ENCODE results near the gene CERS1.
A peak's percentile ranks its signal among the peaks of the same experiment; 100 is the strongest.

Gene CERS1

DNA sequence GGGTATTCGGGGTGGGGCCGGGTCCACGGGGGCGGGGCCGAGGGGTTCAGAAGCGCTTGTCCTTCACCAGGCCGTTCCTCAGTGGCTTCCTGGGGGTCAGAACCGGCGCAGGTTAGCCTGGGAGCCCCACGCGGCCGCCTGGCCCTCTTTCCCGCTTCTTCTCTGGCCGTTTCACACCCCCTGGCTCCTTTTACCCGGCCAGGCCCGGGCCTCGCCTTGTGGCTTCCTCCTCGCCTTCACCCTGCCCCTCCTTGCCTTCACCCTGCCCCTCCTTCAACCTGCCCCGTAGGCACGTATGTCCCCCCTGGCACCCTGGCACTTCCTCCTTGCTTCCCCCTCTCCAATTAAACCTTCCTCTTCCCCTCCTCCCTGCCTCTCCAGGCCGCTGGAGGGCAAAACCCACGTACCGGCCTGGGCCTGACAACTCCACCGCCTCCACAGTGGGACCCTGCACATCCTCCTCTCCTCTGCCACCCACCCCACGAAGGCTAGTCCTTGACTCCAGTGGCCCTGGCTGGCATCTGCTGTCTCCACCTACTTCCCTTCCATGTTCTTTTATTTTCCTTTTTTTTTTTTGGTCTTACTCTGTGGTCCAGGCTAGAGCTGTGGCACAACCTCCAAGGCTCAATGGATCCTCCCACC is 25.3 kb downstream of the CERS1 start:
- DNase-seq (ENCODE audit: low read depth in 2 of 2): no peak

DNA sequence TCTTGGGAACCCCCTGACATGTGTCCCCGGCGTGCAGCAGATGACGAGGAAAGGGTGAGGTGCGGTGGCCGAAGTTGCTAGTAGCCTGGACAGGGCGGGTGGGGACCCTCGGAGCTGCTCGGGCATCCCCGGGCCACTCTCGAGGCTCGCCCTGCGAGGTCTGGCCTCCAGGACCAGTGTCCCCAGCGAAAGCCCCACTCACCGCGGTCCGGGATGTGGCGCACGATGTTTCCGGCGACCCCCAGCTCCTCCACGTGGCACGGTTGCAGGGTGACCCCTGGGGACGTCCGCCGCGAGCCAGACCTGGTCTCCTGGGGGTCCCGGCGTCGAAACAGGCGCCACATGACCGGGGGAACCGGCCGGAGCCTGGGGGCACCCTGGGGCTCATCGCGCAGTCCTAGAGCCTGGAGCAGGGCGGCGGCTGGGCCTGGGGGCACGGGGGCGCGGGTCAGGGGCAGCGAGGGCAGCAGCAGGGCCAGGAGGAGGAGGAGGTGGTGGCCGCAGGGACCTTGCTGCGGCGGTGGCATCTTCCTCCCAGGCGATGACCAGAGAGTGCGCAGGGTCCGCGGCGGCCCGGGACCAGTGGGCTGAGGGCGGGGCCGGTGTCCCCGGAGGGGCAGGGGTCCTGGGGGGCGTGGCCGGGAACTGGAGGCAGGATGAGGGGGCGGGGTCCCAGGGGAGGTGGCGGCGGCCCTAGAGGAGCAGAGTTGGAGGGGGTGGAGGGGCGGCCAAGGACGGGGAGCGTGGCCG is 26.0 kb downstream of the CERS1 start:
- no peak for DNase-seq (ENCODE audit: low read depth in 2 of 2)

DNA sequence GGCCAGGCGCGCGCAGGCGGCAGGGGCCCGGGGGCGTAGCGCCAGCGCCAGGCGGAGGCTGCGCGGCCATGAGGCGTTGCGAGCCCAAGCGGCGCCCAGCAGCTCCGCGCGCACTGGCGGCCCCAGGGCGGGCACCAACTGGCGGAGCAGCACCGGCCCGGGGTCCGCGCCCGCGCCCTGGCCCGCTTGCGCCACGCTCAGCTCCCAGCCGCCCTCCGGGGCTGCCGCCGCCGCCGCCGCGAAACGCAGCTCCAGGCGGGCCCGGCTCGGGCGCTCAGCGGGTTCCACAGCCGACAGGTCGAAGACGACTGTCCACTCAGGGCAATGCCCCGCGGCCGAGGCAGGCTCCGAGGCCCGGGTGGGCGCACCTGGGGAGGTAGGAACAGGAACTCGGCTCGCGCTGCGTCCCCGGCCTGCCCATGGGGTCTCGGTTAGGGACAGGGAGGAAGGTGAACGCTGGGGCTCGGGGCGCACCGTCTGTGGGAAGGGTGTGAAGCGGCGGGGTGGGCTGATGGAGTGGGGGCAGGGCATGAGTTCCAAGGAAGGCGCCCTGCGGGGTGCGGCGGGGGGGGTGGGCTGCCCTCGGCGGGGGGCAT is 26.8 kb downstream of the CERS1 start:
- DNase-seq (ENCODE audit: low read depth in 2 of 2): no peak

DNA sequence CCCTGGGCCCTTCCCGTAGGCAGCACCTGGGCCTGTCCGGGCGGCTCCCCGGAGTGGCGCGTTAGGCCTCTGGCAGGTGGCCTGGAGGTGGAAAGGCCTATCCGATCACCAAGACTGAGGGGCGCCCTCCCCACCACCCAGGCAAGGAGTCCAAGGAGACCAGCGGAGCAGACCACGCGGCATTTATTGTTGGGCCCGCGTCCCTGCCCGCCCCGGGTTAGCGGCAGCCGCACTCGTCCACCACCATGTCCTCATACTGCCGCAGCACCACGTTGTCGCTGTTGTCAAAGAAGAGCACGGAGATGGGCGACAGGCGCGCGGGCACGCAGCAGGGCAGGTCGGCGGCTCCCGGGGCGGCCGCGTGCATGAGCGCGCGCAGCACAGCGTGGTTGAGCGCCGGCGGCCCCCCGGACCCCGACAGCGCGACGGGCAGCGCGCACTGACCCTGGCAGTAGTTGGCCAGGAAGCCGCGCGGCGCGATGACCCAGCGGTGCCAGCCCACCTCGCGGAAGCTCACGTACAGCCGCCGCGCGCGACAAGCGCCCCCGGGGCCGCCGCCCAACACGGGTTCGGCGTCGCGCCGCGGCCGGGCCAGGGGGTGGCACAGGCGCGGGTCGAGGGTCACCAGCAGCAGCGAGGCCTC is 27.5 kb downstream of the CERS1 start:
- no peak for DNase-seq (ENCODE audit: low read depth in 2 of 2)

DNA sequence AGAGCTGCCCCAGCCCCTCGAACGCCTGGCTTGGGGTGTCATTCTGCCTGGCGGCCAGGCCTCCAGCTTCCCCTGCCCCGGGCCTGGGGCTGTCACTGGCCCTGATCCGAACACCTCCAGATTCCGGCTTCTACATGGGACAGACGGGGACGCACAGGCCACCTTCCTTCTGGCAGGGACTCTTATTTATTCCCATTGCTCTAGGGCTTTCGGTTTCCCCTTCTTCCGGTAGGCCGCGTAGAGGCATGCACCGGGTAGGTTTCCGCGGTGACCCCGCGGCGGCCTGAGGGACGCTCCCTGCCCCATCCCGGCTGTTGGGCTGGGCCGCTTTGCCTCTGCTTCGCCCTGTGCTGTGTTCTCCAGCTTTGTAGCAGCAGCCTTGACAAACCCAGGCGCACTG is 28.2 kb downstream of the CERS1 start:
- DNase-seq (ENCODE audit: low read depth in 2 of 2): no peak

DNA sequence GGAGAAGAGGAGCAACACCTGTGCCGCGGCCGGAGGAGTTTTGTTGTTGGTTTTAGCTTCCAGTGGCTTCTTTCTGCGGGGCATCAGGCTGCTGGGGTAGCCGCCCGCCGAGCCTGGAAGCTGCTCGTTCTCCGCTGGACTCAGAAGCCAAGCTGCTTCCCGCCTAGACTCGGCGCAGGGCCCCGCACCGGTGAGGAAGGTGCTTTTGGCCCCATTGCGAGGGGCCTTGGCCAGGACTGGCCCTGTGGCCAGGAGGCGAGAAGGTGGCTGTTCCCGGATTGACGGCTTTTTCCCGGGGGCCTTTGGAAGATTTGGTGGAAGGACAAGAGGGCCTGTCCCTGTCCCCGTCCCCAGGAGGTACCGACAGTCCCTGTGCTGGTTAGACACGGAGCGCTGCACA is 28.8 kb downstream of the CERS1 start:
- DNase-seq (ENCODE audit: low read depth in 2 of 2): no peak

DNA sequence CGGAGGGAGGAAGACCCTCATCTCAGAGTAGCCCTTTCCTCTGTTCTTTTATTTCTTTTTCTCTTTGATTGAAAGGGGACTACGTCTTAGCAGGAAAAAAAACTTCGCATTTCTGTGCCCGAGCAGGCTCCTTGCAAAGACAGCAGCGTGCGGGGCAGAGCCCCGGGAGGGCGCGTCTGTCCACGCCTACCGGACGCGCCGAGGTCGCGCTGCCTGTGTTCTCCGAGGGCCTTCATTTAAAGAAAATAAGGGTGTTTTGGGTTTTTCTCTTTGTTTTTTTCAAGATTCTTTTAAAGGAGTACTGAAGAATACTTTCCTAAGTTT is 29.2 kb downstream of the CERS1 start:
- no peak for DNase-seq (ENCODE audit: low read depth in 2 of 2)

DNA sequence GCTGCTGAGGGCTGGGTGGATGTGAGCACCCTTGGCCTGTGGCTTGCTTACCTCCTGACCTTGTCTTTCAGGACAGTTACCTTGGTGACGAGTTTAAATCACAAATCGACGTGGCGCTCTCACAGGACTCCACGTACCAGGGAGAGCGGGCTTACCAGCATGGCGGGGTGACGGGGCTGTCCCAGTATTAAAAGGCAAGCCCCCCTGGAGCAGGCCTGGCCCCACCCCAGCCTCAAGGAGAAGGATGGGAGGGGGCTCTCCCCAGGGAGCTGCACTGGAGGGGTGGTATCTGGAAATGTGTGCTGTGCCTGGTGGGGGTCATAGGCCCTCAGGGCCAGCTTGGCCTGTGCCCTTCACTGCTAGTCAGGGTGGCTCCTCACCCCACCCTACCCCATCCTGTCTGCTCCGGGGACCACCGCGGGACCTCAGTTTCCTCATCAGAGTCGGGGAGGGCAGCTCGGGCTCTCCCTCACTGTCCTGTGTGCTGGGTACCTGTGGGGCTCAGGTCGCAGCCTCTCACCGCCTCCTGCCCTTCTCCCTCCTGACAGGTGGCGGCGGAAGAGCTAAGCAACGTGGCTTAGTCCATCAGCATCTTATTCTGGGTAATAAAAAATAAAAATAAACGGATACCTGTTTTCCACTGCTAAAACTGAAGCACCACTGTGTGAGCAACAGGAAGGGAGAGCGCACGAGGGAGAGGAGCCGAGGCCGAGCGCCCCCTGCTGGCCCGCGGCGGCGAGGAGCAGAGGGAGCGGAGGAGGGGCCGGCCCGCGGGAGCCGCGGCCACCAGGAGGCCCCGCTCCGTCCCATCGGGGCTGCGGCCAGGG is 29.8 kb downstream of the CERS1 start:
- DNase-seq (ENCODE audit: low read depth in 2 of 2): peak; percentile 22 to 61

DNA sequence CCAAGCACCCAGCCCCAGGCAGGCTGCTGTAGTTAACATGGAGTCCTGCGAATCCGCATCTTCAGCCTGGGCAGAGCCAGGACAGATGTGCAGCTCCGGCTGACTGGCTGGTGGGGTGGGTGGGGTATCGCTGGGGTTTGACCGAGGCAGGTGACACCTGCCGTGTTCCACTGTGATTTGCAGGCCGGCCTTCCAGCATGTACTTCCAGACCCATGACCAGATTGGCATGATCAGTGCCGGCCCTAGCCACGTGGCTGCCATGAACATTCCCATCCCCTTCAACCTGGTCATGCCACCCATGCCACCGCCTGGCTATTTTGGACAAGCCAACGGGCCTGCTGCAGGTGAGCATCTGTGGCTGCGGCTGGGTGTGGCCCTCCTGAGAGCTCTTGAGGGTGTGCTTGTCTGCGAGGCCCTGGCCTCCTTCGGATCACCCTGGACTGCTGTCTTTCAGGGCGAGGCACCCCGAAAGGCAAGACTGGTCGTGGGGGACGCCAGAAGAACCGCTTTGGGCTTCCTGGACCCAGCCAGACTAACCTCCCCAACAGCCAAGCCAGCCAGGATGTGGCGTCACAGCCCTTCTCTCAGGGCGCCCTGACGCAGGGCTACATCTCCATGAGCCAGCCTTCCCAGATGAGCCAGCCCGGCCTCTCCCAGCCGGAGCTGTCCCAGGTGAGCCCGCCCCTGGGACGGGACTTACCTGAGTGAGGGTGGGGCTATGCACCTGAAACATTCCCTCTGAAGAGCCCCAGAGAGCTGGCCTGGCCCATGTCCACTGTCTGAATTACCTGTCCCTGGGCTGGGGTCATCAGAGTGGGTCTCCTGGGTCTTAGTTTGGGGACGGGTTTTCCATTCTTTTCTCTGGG is 30.6 kb downstream of the CERS1 start:
- no peak for DNase-seq (ENCODE audit: low read depth in 2 of 2)

DNA sequence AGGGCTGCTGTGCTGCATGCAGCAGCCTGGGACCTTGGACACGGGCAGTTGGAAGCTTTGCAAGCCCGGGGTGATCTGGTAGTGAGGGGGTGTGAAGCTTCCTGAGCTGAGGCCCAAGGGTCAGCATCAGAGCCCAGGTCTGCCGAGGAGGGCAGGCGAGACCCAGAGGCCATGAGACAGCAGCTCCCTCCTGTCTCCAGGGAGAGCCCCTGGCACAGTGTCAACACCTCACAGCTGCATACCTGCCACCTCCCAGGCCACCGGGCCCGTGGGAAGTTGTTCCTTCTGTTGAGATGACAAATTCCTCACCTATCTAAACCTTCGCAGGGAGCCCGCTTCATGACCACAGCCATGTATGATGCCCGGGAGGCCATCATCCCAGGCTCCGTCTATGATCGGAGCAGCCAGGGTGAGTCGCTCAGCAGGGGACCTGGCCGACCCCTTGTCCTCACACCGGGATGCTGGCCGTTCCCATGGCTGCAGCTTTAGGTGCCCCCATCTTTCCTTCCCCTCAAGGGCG is 32.1 kb downstream of the CERS1 start:
- no peak for DNase-seq (ENCODE audit: low read depth in 2 of 2)

DNA sequence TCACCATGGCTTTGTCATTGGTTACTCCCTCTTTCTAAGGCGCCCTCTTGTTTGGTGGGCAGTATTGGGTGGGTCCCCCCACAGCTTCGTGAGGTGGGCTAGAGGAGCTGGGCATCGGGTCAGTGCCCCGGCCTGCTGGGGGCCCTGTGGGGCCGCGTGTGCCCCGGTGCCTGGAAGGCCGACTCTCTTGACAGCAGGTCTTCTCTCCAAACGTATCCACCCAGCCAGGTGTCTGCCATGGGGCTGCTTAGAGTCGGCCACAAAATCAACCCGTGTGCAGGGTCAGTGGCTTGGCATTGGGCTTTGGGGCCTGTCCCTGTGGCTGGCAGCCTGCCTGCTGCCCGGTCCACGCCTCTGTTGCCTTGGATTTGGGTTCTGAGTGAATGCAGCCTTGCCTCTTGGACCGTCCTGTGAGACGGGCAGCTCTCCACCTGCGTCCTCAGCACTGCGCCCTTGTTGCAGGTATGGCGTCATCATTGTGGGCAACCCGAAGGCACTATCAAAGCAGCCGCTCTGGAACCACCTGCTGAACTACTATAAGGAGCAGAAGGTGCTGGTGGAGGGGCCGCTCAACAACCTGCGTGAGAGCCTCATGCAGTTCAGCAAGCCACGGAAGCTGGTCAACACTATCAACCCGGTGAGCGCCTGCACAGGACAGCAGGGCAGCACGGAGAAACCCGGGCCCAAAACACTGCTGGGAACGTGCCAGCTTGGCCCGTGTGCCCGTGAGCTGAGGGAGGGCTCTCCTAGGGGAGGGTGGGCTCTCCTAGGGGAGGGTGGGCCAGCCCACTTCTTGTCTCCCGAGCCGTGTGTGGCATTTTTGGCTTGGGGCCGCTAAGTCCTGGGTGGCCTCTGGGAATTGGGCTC is 32.7 kb downstream of the CERS1 start:
- no peak for DNase-seq (ENCODE audit: low read depth in 2 of 2)

DNA sequence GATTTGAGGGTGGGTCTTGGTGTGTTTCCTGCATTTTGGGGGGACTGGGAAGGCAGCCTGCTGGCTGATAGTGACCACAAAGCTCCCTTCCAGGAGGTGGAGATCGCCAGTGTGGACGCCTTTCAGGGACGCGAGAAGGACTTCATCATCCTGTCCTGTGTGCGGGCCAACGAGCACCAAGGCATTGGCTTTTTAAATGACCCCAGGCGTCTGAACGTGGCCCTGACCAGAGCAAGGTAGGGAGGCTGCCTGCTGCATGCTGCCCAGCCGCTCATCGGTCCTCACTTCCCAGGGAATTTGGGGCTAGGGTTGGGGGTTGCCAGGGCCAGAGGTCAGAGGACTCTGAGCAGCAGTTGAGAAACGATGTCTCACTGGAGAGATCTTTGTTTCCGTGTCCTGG is 34.0 kb downstream of the CERS1 start:
- no peak for DNase-seq (ENCODE audit: low read depth in 2 of 2)

DNA sequence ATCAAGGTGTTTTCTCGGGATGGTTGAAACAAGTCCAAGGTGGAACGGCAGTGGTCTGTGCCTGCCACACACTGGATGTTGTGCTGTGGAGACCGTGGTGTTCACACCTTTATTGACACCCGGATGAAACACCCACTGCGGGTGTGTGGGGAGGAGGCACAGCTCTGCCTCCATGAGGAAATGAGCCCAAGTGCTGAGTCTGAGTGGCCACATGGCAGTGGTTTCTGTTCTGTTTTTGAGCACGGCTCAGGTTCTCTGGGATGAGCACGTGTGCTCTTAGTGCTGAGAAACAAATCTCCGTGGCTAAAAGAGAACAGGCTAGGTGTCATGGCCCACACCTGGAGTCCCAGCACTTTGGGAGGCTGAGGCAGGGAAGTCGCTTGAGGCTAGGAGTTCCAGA is 34.7 kb downstream of the CERS1 start:
- no peak for DNase-seq (ENCODE audit: low read depth in 2 of 2)

DNA sequence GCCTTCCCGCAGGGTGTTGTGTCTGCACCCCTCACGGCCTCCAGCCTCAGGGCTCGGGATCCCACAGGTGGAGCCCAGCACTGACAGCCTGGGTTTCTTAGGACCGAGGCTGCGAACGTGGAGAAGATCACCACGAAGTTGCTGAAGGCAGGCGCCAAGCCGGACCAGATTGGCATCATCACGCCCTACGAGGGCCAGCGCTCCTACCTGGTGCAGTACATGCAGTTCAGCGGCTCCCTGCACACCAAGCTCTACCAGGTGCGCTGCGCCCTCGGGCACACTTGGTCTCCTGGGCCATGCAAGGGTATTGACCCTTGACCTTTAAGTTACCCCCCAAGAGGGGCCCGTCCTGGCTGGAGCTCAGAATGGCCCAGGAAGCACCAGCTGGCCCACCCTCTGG is 35.2 kb downstream of the CERS1 start:
- no peak for DNase-seq (ENCODE audit: low read depth in 2 of 2)

DNA sequence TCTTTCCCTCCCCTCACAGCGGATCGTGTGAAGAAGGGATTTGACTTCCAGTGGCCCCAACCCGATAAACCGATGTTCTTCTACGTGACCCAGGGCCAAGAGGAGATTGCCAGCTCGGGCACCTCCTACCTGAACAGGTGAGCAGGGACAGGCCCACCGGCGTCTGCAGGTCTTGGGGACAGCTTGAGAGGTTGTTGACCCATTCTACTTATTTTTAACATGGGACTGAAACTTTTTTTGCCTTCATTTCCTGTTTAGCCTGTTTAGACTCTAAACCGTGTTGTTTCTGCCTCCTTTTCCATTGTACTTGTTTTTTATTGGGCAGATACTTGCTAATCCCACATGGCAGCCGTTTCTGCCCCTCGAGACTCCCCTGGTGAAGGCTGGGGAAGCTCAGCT is 35.7 kb downstream of the CERS1 start:
- no peak for DNase-seq (ENCODE audit: low read depth in 2 of 2)

DNA sequence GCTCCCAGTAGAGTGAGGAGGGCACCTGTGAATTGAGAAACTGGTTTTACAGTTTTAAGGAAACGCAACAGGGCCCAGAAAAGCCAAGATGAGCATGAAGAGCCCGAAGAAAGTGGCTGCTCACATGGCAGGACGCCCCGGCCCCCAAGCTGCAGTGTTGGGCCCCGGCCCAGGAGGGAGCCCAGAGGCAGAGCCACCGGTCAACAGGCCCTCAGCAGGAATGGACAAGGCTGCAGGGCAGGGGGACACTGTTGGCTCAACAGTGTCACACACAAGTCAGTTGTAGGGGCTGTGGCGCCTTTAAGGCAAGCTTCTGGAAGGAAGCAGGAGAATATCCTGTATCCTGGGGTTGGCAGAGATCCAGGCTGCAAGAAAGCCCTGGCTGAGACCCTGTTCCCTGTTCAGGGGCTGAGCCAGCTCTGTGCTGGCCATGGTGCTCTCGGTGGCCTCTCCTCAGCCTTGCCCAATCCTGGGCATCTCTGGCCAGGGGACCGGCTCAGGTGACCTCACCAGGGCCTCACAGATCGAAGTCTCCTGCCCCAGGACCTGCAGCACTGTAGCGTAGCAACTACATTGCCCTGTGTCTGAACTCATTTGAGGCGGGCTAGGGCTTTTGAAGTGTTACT is 36.2 kb downstream of the CERS1 start:
- no peak for DNase-seq (ENCODE audit: low read depth in 2 of 2)

DNA sequence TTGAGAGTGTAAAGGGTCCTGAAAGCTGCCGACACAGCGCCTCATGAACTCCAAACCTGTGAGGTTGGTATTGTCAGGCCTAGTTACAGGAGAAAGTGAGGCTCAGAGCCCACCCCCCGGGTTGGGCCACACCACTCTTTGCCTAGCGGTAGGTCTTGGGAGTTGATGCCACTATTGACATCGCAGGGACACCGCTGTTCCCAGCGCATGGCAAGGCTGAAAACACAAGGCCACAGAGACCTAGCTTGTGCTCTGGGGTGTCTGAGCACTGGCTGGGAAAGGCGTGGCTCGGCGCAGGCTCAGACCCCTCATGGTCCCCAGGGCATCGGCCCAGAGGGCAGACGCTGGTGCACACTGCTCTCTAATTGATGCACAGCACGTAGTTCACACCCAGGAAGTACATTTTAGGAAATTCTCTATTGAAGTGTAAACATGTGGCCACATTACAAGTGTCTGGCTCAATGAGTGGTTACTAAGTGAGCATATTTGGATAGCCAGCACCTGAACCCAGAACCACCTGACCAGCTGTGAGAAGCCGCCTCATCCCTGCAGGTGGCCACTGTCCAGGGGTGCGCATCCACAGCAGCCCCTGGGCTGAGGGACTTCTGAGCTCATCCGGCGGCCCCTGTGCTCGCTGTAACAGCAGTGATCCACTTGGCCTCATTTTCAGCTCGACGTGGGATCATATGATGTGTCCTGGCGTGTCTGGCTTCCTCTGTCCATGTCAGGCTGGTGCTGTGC is 36.9 kb downstream of the CERS1 start:
- no peak for DNase-seq (ENCODE audit: low read depth in 2 of 2)

DNA sequence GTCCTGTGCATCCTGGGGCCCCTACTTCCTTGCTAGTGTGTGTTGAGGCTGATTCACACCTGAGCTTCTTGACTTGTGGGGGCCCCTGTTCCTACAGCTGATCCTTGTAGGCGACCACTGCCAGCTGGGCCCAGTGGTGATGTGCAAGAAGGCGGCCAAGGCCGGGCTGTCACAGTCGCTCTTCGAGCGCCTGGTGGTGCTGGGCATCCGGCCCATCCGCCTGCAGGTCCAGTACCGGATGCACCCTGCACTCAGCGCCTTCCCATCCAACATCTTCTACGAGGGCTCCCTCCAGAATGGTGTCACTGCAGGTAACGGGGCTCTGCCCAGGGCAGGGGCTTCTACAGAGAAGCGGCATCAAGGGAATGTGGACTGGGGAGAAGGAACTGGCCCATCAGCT is 38.7 kb downstream of the CERS1 start:
- DNase-seq (ENCODE audit: low read depth in 2 of 2): no peak
